Osteocyte (in vitro differentiated cells): Measurements from ENCODE around the gene EZH1. TPM values are rescaled to one million over a fixed set of nuclear protein-coding genes. Genes with fewer than 3 reads are reported as not detected.

Experiments
- DNase-seq: peaks from one replicate; pipeline ENCODE4 v3.0.0; 2021; ENCODE audit warnings: mixed read lengths; ENCODE audit not compliant: unreplicated experiment; ENCODE audit errors: extremely low spot score
- H3K27ac Mint-ChIP-seq: one replicate; pipeline ENCODE4 v1.8.0; 2021; ENCODE audit warnings: mild to moderate bottlenecking, mixed read lengths; ENCODE audit not compliant: unreplicated experiment
- H3K27me3 Mint-ChIP-seq: one replicate; pipeline ENCODE4 v1.8.0; 2021; ENCODE audit warnings: mixed read lengths; ENCODE audit not compliant: unreplicated experiment
- H3K36me3 Mint-ChIP-seq: one replicate; pipeline ENCODE4 v1.8.0; 2021; ENCODE audit warnings: mixed read lengths; ENCODE audit not compliant: unreplicated experiment
- H3K4me1 Mint-ChIP-seq: one replicate; pipeline ENCODE4 v1.8.0; 2021; ENCODE audit warnings: mixed read lengths; ENCODE audit not compliant: unreplicated experiment
- H3K4me3 Mint-ChIP-seq: one replicate; pipeline ENCODE4 v1.8.0; 2021; ENCODE audit warnings: mild to moderate bottlenecking, moderate library complexity, mixed read lengths; ENCODE audit not compliant: unreplicated experiment
- H3K9me3 Mint-ChIP-seq: one replicate; pipeline ENCODE4 v1.8.0; 2021; ENCODE audit warnings: mixed read lengths; ENCODE audit not compliant: unreplicated experiment
- total RNA-seq: library from RNA; stranded (reverse); gene quantifications from 2 replicates; pipeline ENCODE4 v1.2.1, GENCODE V29; 2021
- TF ChIP-seq, protein P1 (sequence below): fragments of 200-600 bp; sonication (generic); IDR thresholded peaks from 2 replicates; pipeline ENCODE4 v1.5.0; 2021; ENCODE audit warnings: antibody characterized with exemption, mild to moderate bottlenecking, moderate library complexity

Gene EZH1
- total RNA-seq, 1 donor from 2014 or later: 44.8 TPM

DNA sequence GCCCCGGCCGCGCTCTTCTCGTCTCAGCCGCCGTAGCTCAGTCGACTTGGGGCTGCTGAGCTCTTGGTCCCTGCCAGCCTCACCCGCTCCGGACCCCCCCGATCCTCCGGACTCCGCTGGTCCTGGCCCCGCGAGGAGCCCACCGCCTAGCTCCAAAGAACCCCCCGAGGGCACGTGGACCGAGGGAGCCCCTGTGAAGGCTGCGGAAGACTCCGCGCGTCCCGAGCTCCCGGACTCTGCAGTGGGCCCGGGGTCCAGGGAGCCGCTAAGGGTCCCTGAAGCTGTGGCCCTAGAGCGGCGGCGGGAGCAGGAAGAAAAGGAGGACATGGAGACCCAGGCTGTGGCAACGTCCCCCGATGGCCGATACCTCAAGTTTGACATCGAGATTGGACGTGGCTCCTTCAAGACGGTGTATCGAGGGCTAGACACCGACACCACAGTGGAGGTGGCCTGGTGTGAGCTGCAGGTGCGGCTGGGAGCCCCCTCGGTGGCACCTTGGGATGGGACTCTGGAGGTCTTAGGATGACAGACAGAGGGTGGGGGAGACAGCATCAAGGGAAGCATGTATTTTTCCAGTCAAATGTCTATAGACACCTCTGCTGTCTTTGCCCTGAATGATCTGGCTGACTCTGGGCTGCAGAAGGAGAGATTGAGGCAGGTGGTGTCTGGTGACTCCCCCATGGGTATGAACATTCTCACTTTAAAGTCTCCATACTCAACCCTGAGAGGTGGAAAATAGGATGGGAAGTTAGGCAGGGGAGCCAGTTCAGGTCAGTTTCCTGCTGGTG, 36.2 kb upstream of the EZH1 start:
- H3K27me3 Mint-ChIP-seq: peaks cover 16% of the 10 kb centered on the region
- no peaks in the 10 kb centered on the region for H3K9me3 Mint-ChIP-seq
- TF ChIP-seq, protein P1, sequence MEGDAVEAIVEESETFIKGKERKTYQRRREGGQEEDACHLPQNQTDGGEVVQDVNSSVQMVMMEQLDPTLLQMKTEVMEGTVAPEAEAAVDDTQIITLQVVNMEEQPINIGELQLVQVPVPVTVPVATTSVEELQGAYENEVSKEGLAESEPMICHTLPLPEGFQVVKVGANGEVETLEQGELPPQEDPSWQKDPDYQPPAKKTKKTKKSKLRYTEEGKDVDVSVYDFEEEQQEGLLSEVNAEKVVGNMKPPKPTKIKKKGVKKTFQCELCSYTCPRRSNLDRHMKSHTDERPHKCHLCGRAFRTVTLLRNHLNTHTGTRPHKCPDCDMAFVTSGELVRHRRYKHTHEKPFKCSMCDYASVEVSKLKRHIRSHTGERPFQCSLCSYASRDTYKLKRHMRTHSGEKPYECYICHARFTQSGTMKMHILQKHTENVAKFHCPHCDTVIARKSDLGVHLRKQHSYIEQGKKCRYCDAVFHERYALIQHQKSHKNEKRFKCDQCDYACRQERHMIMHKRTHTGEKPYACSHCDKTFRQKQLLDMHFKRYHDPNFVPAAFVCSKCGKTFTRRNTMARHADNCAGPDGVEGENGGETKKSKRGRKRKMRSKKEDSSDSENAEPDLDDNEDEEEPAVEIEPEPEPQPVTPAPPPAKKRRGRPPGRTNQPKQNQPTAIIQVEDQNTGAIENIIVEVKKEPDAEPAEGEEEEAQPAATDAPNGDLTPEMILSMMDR: no peak
- peaks cover 13% of the 10 kb centered on the region for H3K4me1 Mint-ChIP-seq
- H3K4me3 Mint-ChIP-seq: peak overlapping the region; percentile 62
- peaks cover 11% of the 10 kb centered on the region for H3K36me3 Mint-ChIP-seq
- no peak for DNase-seq
- no peak overlapping the region for H3K27ac Mint-ChIP-seq

DNA sequence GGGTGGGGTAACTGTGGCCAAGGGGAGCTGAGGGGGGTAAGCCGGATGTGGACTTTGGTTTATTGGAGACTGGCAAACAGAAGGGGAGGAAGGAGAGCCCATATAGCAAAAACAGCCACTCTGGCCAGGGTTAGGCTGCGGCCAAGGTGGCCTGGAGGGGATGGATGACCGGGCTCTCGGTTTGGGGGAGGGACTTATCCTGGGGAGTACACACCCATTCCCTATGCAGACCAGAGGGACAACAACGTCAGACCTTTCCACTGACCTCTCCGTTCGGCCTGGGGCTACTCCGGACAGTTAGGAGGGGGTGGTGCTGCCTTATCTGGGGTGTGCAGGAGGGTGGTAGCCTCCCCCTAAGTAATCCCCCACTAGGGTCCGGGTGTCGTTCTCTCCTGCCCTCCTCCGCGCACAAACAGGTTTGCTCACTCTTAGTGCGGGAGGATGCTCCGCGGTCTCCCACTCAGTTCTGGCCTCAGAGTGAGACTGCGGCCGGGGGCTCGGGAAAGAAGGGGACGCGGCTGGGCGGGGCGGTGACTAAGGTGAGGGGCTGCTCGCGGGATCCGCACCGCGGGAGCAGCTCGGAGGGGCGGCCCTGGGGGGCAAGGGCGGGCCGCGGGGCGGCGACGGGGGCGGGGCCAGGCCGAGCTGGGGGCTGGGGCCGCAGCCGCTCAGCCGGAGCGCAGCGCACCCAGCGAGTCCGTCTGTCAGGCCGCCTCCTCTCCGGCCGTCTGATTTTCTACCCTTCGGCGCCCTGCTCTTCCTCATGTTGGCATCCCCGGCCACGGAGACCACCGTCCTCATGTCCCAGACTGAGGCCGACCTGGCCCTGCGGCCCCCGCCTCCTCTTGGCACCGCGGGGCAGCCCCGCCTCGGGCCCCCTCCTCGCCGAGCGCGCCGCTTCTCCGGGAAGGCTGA, 35.4 kb upstream of the EZH1 start, which contains the start of gene WNK4:
Gene WNK4 (plus strand): TSS at position 675 of the 915 bp plus-strand sequence. CDS start 89 bp downstream, at position 764.
- TF ChIP-seq, protein P1: no peak
- Mint-ChIP-seq H3K27me3 (peaks cover 16% of the 10 kb centered on the region), H3K4me1 (peaks cover 13% of the 10 kb centered on the region), H3K4me3 (peak within 1 kb of the TSS; percentile 64), H3K36me3 (peaks cover 17% of the 10 kb centered on the region), H3K27ac (peak within 1 kb of the TSS; percentile 28), H3K9me3 (no peaks in the 10 kb centered on the region)
- DNase-seq: no peak

DNA sequence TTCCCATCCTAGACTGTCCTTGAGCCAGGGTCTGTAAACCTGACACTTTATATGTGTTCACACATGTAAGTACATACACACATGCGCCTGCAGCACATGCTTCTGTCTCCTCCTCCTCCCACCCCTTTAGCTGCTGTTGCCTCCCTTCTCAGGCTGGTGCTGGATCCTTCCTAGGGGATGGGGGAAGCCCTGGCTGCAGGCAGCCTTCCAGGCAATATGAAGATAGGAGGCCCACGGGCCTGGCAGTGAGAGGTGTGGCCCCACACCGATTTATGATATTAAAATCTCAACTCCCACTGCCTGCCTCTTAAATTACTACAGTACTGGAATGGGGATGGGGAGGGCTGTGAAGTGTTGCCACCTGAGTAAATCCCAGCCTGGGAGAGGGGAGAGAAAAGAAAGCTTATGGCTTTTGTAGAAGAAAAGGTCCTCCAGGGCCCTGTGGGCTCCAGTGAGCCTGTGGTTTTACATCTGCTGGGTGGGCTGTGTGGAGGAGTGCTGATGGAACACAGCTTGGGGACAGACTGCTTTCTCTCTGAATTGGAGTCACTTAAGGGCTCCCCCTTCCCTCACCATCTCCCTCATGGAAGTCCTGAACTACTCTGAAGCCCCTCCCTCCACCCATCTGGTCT, 34.6 kb upstream of the EZH1 start:
- no peak for DNase-seq
- H3K4me1 Mint-ChIP-seq: peaks cover 18% of the 10 kb centered on the region
- peak overlapping the region; percentile 28 for H3K27ac Mint-ChIP-seq
- no peaks in the 10 kb centered on the region for H3K9me3 Mint-ChIP-seq
- TF ChIP-seq, protein P1: no peak
- H3K4me3 Mint-ChIP-seq: peak overlapping the region; percentile 64
- H3K36me3 Mint-ChIP-seq: peaks cover 17% of the 10 kb centered on the region
- peaks cover 16% of the 10 kb centered on the region for H3K27me3 Mint-ChIP-seq

DNA sequence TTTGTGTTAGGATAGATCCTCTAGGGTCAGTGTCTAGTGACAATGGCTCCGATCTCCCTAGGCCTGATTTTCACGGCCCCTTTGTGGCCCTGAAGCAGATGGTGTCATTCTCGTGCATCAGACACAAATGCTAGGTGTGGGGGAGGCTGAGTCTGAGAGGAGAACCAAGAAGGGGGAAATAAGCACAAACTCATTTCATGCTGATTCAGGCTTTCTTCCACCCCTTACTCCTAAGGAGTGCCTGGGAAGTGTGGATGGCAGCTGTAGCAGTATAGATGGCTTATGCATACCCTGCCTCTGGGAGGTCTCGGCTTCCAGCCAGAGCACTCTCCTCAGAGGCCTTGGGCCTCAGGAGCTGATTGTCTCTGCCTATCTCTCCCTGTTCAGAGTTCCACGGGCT, 33.7 kb upstream of the EZH1 start:
- Mint-ChIP-seq H3K27ac (no peak overlapping the region), H3K36me3 (peaks cover 17% of the 10 kb centered on the region), H3K27me3 (peaks cover 16% of the 10 kb centered on the region), H3K4me1 (peaks cover 26% of the 10 kb centered on the region), H3K9me3 (no peaks in the 10 kb centered on the region), H3K4me3 (no peak overlapping the region)
- DNase-seq: no peak
- TF ChIP-seq, protein P1: no peak
